Measurements from ENCODE around the gene SPDYE4. TPM values are rescaled to one million over a fixed set of nuclear protein-coding genes. Genes with fewer than 3 reads are reported as not detected.

SPDYE4 gene
- total RNA-seq, 3 donors from 2014 or later: not detected

DNA sequence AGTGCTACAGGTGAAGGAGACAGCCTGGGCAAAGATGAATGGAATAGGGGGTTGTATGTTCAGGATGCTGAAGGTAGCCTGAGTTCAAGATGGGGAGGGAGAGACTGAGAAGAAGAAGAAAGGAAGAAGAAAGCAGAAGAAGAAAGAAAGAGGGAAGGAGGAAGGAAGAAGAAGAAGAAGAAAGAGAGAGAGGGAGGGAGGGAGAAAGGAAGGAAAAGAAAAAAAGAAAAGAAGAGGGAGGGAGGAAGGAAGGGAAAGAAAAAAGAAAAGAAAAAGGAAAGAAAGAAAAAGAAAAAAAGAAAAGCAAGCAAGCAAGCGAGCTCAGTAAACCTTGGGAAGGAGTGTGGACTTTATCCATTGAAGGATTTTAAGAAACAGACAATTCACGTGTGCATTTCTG, 21.6 kb downstream of the SPDYE4 start:
- ATAC-seq: no peak
- H3K4me1 Mint-ChIP-seq (ENCODE audit: low read depth): peaks cover 11% of the 10 kb centered on the region
- DNase-seq: no peak
- no peaks in the 10 kb centered on the region for H3K36me3 Mint-ChIP-seq (ENCODE audit: insufficient read depth)
- no peaks in the 10 kb centered on the region for H3K9me3 Mint-ChIP-seq
- H3K4me3 Mint-ChIP-seq: no peak overlapping the region
- H3K27me3 Mint-ChIP-seq (ENCODE audit: low read depth): no peaks in the 10 kb centered on the region

DNA sequence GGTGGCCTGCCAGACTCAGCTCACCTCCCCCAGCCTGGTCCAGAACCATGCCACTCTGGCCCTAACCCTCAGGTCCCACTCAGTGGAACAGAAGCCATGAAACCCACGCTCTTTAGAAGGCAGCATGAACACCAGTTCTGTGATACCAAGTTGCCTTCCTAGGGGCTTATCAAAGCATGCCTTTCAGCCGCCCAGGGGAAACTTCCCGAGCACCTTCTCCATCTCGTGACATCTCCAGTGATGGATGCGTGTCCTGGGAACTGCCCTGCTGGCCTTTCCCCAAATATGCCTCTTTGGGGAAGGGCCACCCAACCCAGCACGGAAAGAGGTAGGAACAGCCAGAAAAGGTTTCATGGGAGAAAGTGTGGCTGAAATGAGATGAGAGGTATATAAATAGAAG, 22.0 kb downstream of the SPDYE4 start:
- no peaks in the 10 kb centered on the region for H3K9me3 Mint-ChIP-seq

DNA sequence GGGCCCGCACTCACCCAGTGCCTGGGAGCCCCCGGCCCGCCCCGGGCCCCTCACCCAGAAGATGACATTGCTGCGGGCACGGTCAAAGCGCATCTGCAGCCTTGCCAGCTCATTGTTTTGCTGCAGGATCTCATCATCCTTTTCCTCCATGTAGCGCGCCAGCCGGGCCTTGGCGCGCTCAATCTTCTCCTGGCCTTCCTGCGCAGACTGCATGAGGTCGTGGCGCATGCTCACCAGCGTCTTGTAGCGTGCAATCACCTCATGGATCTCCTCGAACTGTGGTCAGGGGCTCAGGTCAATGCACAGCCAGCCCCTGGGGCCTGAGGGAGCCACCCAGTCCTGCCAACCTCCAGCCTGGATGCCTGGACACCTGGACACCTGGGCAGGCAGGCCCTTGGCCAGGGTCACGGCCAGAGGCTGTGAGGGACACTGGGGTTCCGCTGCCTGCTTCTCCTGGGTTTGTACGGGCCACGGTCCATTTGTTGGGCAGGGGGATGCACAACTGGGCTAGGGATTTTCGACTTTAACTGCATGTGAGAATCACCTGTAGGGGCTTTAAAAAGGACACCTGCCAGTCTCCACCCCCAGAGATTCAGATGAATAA, 22.9 kb downstream of the SPDYE4 start:
- no peak for ATAC-seq
- Mint-ChIP-seq H3K4me3 (no peak overlapping the region), H3K27me3 (ENCODE audit: low read depth) (no peaks in the 10 kb centered on the region), H3K4me1 (ENCODE audit: low read depth) (peaks cover 7% of the 10 kb centered on the region), H3K36me3 (ENCODE audit: insufficient read depth) (no peaks in the 10 kb centered on the region), H3K9me3 (no peaks in the 10 kb centered on the region)
- no peak for DNase-seq

More for the DNA sequence above, 22.0 kb downstream of the SPDYE4 start:
- ATAC-seq (no peak), DNase-seq (no peak)
- Mint-ChIP-seq H3K27me3 (ENCODE audit: low read depth) (no peaks in the 10 kb centered on the region), H3K4me3 (no peak overlapping the region), H3K36me3 (ENCODE audit: insufficient read depth) (no peaks in the 10 kb centered on the region), H3K4me1 (ENCODE audit: low read depth) (peaks cover 11% of the 10 kb centered on the region)

DNA sequence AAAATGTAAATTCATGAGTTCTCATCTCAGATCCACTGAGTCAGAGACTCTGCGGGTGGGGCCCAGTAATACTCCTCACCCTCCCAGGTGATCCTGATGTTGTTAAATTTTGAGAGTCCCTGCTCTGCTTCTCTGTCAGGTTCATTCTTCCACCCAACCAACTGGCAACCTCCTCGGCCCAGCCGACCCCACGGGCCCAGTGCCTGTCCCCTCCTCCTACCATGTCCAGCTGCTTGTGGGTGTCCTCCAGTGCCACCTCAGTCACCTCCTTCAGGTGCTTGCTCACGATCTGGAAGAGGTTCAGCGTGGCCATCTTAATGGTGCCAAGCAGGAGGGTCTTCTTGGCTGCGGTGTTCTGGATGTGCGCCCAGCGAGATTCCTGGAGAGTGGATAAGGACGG, 23.5 kb downstream of the SPDYE4 start:
- Mint-ChIP-seq H3K36me3 (ENCODE audit: insufficient read depth) (no peaks in the 10 kb centered on the region), H3K4me3 (no peak overlapping the region), H3K9me3 (no peaks in the 10 kb centered on the region), H3K4me1 (ENCODE audit: low read depth) (peaks cover 2% of the 10 kb centered on the region), H3K27me3 (ENCODE audit: low read depth) (no peaks in the 10 kb centered on the region)
- DNase-seq: no peak
- ATAC-seq: no peak

DNA sequence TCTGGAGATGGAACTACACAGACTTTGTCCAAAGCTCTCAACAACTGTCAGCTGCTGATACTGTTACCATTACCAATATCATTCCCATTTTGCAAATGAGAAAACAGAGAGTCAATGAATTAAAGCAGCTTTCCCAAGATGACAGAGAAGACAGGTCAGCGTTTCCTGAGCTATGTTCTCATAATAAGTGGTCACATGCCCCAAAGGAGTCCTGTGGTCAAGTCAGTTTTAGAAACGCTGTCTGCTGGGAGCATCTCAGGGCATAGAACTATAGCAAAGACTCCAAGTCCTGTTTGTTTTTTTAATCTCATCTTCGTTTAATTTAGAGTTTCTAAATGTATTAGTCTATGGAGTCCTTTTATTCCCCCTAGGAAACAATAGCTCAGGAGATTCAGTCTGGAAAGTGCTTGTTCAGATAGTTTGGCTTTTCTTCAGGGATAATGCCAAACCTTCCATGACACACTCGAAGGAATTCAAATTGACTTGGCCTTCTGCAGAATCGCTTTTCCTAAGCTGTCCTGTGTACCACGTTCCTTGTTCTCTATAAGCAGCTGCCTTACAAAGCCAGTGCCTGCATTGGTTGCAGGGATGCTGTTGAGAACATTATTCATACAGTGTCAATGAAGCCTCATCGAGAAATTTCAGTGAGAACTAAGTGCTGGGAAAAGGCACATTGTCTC, 25.8 kb downstream of the SPDYE4 start:
- DNase-seq (no peak), ATAC-seq (no peak)
- Mint-ChIP-seq H3K4me3 (no peak overlapping the region), H3K36me3 (ENCODE audit: insufficient read depth) (no peaks in the 10 kb centered on the region), H3K27me3 (ENCODE audit: low read depth) (no peaks in the 10 kb centered on the region), H3K4me1 (ENCODE audit: low read depth) (no peaks in the 10 kb centered on the region), H3K9me3 (no peaks in the 10 kb centered on the region)

DNA sequence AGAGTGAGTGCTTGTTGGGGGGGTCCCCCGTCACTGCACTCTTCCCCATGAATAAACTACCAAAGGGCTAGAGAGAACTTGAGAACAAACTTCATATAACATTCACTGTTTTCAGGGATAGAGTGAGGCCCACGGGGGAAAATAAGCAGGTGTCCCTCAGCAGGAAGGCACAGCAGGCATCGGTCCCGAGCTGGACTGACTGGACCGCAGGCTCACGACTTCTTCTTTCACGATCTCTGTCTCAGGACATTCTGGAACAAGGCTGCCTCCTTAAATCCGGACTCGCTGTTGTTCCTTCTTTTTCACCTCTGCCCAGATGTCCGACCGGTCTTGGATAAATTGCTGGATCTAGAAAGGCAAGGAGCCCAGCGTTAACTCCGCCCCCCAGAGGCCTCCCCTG, 28.5 kb downstream of the SPDYE4 start:
- ATAC-seq: no peak
- DNase-seq: no peak
- Mint-ChIP-seq H3K27me3 (ENCODE audit: low read depth) (peaks cover 1% of the 10 kb centered on the region), H3K36me3 (ENCODE audit: insufficient read depth) (no peaks in the 10 kb centered on the region), H3K9me3 (no peaks in the 10 kb centered on the region), H3K4me3 (no peak overlapping the region), H3K4me1 (ENCODE audit: low read depth) (no peaks in the 10 kb centered on the region)

DNA sequence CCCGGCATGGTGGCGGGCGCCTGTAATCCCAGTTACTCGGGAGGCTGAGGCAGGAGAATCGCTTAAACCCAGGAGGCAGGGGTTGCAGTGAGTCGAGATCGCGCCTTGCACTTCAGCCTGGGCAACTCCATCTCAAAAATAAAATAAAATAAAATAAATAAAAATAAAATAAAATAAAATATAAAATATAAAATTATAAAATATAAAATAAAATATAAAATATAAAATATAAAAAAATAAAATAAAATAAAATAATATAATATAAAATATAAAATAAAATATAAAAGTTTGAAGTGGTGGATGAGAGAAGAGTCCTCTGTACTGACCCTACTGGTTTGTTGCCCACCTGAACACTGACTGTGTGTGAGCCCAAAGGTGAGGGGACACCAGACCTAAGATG, 28.9 kb downstream of the SPDYE4 start:
- no peaks in the 10 kb centered on the region for H3K4me1 Mint-ChIP-seq (ENCODE audit: low read depth)
- no peak overlapping the region for H3K4me3 Mint-ChIP-seq
- H3K9me3 Mint-ChIP-seq: no peaks in the 10 kb centered on the region
- H3K27me3 Mint-ChIP-seq (ENCODE audit: low read depth): peaks cover 1% of the 10 kb centered on the region
- DNase-seq (no peak), ATAC-seq (no peak)
- no peaks in the 10 kb centered on the region for H3K36me3 Mint-ChIP-seq (ENCODE audit: insufficient read depth)

DNA sequence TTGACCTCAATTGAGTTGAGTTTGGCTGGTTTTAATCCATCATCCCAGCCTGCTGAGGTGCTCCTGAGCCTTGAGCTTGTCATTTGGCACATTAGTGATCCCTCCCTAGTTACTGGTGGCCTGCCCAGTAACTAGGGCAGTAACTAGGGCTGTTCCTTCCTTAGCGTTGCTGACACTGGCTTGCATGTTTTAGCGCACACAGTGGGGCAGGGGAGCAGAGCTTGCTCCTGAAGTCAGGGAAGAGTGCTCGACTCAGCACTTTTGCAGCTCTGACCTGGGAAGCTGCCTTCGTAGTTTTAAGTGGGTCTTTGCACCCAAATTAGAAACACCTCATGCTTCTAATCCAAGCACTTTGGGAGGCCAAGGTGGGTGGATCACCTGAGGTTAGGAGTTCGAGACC, 29.4 kb downstream of the SPDYE4 start:
- Mint-ChIP-seq H3K9me3 (no peaks in the 10 kb centered on the region), H3K27me3 (ENCODE audit: low read depth) (peaks cover 1% of the 10 kb centered on the region), H3K4me3 (no peak overlapping the region), H3K36me3 (ENCODE audit: insufficient read depth) (no peaks in the 10 kb centered on the region), H3K4me1 (ENCODE audit: low read depth) (no peaks in the 10 kb centered on the region)
- no peak for ATAC-seq
- DNase-seq: no peak

DNA sequence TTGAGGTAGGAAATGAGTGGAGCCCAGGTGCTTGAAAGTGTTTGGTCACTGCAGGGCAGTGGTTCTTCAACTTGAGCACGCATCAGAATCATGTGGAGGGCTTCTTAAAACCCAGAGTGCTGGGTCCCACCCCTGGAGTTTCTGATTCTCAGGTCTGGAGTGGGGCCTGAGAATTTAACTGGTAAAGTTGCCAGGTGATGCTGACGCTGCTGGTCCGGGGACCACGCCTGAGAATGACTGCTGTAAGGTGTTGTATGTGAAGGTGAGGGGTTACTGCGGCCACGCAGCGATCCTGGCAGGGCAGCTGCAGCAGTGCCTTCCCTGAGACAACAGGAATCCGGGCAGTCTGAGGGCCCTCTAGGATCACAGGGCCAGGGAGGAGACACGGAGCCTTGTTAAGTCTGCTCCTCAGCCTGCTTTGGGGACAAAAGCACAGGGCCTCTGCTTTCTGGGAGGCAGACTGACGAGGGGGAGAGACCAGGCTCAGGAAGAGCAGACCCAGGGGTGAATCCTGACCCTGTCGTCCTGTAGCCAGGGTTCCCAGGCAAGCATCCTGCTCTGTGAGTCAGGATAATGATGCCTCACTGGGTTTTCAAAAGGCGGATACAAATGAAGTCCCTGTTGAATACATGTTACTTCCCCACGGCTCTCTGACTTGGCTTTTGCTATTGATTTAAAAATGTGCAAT, 30.0 kb downstream of the SPDYE4 start:
- DNase-seq (no peak), ATAC-seq (no peak)
- H3K4me1 Mint-ChIP-seq (ENCODE audit: low read depth): no peaks in the 10 kb centered on the region
- no peak overlapping the region for H3K4me3 Mint-ChIP-seq
- H3K27me3 Mint-ChIP-seq (ENCODE audit: low read depth): peaks cover 1% of the 10 kb centered on the region
- no peaks in the 10 kb centered on the region for H3K36me3 Mint-ChIP-seq (ENCODE audit: insufficient read depth)
- H3K9me3 Mint-ChIP-seq: no peaks in the 10 kb centered on the region

DNA sequence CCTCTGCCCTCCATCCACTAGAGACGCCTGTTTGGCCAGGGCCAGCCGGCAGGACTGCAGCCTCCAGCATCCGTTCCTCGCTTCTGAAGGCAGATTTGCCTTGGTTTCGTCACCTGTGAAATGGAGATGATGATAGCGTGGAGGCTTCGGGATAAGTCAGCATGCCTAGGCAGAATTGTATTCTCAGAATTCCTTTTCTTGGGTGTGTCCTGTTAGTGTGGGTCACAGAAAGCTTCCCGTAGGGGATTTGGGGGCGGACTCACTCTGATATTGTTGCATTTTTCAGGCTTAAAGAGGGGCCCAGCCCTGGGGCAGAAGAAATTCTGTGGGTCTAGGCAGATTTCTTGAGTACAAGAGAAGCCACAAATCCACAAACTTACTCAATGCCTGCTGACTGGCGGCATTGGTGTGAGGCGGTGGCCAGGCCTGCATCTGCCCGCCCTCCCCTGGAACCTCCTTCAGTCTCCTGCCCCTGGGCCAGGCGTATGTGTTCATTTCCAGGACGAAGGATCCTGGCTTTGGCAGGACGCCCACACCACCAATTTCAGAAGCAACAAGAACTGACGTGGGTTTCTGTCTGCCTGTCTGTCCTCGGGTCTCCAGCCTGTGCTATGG, 31.3 kb downstream of the SPDYE4 start:
- no peaks in the 10 kb centered on the region for H3K9me3 Mint-ChIP-seq
- H3K27me3 Mint-ChIP-seq (ENCODE audit: low read depth): peaks cover 1% of the 10 kb centered on the region
- H3K36me3 Mint-ChIP-seq (ENCODE audit: insufficient read depth): no peaks in the 10 kb centered on the region
- no peak for DNase-seq
- ATAC-seq: no peak
- no peaks in the 10 kb centered on the region for H3K4me1 Mint-ChIP-seq (ENCODE audit: low read depth)
- H3K4me3 Mint-ChIP-seq: no peak overlapping the region

DNA sequence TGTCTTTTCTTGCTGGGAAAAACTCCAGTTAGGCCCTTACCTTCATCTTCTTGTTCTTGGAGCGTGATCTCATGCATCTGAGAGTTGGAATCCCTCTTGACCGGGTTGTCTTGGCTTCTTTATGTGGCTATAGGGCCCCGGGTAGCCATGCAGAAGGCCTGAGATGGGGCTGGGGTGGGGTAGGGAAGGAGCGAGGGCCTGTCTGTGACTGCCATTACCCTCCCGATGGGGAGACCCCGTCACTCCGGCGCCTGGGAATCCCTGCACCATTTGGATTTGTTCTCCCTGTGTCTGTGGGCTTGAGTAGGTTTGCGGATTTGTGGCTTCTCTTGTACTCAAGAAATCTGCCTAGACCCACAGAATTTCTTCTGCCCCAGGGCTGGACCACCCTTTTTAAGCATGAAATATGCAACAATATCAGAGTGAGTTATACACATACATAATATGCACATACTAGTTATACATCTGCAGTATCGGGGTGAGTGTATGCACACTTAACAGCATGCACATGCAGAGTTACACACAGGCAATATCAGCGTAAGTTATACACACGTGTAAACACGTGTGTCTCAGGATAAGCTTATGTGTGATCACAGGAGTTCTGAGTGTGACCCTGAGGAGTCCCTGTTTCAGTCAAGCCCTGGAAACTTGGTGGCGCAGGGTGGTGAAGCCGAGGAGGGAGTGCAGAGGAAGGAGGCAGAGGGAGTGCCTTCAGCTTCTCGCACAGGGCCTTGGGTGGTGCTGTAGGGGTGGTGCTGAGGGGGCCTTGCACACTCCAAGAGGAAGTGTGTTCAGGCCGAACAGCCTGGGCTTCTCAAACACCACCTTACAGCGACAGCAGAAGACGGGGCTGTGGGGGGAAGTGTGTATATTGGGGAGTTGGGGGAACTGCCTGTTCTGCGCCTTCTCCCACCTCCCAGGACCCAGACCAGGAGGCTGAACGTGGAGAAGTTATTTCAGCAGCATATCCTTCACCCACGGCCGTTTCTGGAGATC, 32.2 kb downstream of the SPDYE4 start:
- no peaks in the 10 kb centered on the region for H3K9me3 Mint-ChIP-seq
- ATAC-seq (no peak), DNase-seq (no peak)
- no peaks in the 10 kb centered on the region for H3K4me1 Mint-ChIP-seq (ENCODE audit: low read depth)
- H3K27me3 Mint-ChIP-seq (ENCODE audit: low read depth): peaks cover 1% of the 10 kb centered on the region
- no peak overlapping the region for H3K4me3 Mint-ChIP-seq
- H3K36me3 Mint-ChIP-seq (ENCODE audit: insufficient read depth): no peaks in the 10 kb centered on the region

DNA sequence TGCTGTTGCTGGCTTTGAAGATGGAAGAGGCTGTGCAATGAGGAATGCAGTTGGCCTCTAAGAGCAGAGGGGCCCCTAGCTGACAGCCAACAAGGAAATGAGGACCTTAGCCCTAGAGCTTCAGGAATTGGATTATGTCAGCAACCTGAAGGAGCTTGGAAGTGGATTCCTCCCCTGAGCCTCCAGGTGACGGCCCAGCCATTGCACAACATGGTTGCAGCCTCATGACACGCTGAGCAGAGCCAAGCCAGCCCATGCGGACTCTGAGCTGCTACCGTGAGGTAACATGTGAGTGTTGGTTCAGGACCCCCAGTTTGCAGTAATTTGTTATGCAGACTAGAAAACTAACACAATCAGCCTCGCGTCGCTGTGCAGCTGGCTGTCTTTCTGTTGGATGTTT, 33.9 kb downstream of the SPDYE4 start:
- DNase-seq (no peak), ATAC-seq (no peak)
- no peak overlapping the region for H3K4me3 Mint-ChIP-seq
- H3K36me3 Mint-ChIP-seq (ENCODE audit: insufficient read depth): no peaks in the 10 kb centered on the region
- no peaks in the 10 kb centered on the region for H3K9me3 Mint-ChIP-seq
- no peaks in the 10 kb centered on the region for H3K4me1 Mint-ChIP-seq (ENCODE audit: low read depth)
- H3K27me3 Mint-ChIP-seq (ENCODE audit: low read depth): peaks cover 4% of the 10 kb centered on the region

DNA sequence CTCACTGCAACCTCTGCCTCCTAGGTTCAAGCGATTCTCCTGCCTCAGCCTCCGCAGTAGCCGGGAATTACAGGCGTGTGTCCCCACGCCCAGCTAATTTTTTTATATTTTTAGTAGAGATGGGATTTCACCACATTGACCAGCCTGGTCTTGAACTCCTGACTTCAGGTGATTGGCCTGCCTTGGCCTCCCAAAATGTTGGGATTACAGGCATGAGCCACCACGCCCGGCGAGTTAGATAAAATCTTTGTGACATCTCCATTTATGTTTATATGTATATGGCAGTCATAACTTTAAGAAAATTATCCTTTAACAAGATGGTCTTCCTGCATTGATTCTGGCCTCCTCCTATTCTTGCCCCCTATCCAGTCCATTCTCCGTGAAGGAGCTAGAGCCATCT, 37.8 kb downstream of the SPDYE4 start:
- no peak overlapping the region for H3K4me3 Mint-ChIP-seq
- ATAC-seq: no peak
- H3K4me1 Mint-ChIP-seq (ENCODE audit: low read depth): no peaks in the 10 kb centered on the region
- peaks cover 2% of the 10 kb centered on the region for H3K27me3 Mint-ChIP-seq (ENCODE audit: low read depth)
- H3K36me3 Mint-ChIP-seq (ENCODE audit: insufficient read depth): no peaks in the 10 kb centered on the region
- H3K9me3 Mint-ChIP-seq: no peaks in the 10 kb centered on the region
- DNase-seq: no peak
